ENCODE data around the gene SLC7A14.

The SLC7A14 gene

DNA sequence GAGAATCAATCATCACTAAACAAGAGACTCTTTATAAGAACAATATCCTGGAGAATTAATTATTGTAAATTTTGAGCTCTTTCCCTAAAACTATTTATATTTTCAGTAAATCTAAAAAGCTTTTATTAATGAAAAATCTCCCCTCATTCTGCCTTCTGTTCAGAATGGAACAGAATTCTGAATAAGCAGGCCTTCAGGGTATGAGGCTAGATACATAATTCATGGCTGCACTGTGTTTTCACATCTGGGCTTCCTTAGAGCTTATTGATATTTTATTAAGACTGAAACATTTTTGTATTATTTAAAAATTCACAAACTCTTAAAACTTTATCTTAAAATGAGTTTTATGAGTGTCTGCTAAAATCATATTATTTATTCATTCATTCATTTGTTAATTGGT, 142.4 kb downstream of the SLC7A14 start:
- no peak overlapping the region for H2AFZ ChIP-seq (ENCODE audit: low read length)
- no peak for TF ChIP-seq EZH2phosphoT487 (IDR thresholded peaks at IDR 0.05; ENCODE audit: borderline replicate concordance)
- TF ChIP-seq, protein P1, sequence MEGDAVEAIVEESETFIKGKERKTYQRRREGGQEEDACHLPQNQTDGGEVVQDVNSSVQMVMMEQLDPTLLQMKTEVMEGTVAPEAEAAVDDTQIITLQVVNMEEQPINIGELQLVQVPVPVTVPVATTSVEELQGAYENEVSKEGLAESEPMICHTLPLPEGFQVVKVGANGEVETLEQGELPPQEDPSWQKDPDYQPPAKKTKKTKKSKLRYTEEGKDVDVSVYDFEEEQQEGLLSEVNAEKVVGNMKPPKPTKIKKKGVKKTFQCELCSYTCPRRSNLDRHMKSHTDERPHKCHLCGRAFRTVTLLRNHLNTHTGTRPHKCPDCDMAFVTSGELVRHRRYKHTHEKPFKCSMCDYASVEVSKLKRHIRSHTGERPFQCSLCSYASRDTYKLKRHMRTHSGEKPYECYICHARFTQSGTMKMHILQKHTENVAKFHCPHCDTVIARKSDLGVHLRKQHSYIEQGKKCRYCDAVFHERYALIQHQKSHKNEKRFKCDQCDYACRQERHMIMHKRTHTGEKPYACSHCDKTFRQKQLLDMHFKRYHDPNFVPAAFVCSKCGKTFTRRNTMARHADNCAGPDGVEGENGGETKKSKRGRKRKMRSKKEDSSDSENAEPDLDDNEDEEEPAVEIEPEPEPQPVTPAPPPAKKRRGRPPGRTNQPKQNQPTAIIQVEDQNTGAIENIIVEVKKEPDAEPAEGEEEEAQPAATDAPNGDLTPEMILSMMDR (conservative IDR thresholded peaks at IDR 0.05; ENCODE audit: low read length): no peak

DNA sequence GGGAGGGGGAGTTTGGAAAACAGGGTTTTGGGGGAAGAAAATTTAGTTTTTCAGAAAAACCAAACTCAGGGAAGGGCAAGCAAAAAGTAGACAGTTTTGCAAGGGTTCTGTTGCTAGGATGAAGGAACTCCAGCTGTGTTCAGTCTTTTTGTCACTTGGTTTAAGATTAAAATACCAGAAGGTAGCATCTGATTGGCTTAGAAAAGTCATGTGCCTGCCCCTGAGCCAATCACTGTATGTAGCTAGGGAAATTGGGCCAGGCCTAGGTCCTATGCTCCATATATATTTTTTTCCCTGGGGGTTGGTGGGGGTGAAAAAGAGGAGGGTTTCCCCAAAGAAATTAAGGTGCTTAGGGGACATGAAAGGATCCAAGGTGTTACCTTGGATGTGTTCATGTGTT, 142.9 kb downstream of the SLC7A14 start:
- Histone ChIP-seq H3F3A (ENCODE audit: low read depth) (no peaks in the 10 kb centered on the region), H3K79me2 (ENCODE audit: insufficient read depth, low read length) (no peaks in the 10 kb centered on the region), H3K9me2 (replicated peaks; ENCODE audit: low read depth, low read length) (no peaks in the 10 kb centered on the region), H3K4me3 (ENCODE audit: low read length, poor library complexity, severe bottlenecking) (no peak overlapping the region), H3K27me3 (ENCODE audit: insufficient read depth, low read length, poor library complexity, severe bottlenecking) (no peaks in the 10 kb centered on the region), H3K4me2 (ENCODE audit: low read depth, low read length, poor library complexity, severe bottlenecking) (no peak overlapping the region), H3K36me3 (ENCODE audit: insufficient read depth, low read length) (no peaks in the 10 kb centered on the region), H3K9ac (ENCODE audit: low read depth, low read length, poor library complexity, severe bottlenecking) (no peak overlapping the region), H2AFZ (ENCODE audit: low read length) (no peak overlapping the region), H4K20me1 (ENCODE audit: insufficient read depth, low read length, poor library complexity, severe bottlenecking) (no peaks in the 10 kb centered on the region), H3K4me1 (ENCODE audit: insufficient read depth, low read length, poor library complexity, severe bottlenecking) (no peaks in the 10 kb centered on the region), H3K9me3 (ENCODE audit: insufficient read depth, low read depth, low read length) (no peaks in the 10 kb centered on the region)
- no peak for TF ChIP-seq EZH2phosphoT487 (IDR thresholded peaks at IDR 0.05; ENCODE audit: borderline replicate concordance)
- TF ChIP-seq, protein P1 (conservative IDR thresholded peaks at IDR 0.05; ENCODE audit: low read length): no peak

More for the DNA sequence above, 142.4 kb downstream of the SLC7A14 start:
- Histone ChIP-seq H3K4me3 (ENCODE audit: low read length, poor library complexity, severe bottlenecking) (no peak overlapping the region), H3K4me2 (ENCODE audit: low read depth, low read length, poor library complexity, severe bottlenecking) (no peak overlapping the region), H3K9me2 (replicated peaks; ENCODE audit: low read depth, low read length) (no peaks in the 10 kb centered on the region), H3K9ac (ENCODE audit: low read depth, low read length, poor library complexity, severe bottlenecking) (no peak overlapping the region), H4K20me1 (ENCODE audit: insufficient read depth, low read length, poor library complexity, severe bottlenecking) (no peaks in the 10 kb centered on the region), H3K79me2 (ENCODE audit: insufficient read depth, low read length) (no peaks in the 10 kb centered on the region), H3K4me1 (ENCODE audit: insufficient read depth, low read length, poor library complexity, severe bottlenecking) (no peaks in the 10 kb centered on the region), H3K36me3 (ENCODE audit: insufficient read depth, low read length) (no peaks in the 10 kb centered on the region), H3K9me3 (ENCODE audit: insufficient read depth, low read depth, low read length) (no peaks in the 10 kb centered on the region), H3K27me3 (ENCODE audit: insufficient read depth, low read length, poor library complexity, severe bottlenecking) (no peaks in the 10 kb centered on the region), H3F3A (ENCODE audit: low read depth) (no peaks in the 10 kb centered on the region)

DNA sequence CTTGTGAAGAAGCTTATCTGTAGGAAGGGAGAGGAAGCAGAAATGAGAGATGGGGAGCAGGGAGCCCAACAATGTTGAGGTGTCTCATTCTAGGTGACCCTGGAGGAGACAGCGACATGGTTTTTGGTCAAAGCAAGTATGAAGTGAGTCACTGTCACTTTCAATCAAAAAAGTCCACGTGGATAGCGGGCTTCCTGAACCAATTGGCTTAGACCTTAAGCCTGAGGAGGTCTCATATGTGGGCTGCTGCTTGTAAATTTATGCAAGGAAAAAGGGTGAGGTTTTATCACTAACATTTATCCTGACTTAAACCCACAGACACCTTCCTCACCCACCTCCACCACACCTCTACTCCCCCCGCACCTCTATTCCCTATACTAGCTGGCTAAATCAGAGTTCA, 144.5 kb downstream of the SLC7A14 start:
- no peaks in the 10 kb centered on the region for H4K20me1 ChIP-seq (ENCODE audit: insufficient read depth, low read length, poor library complexity, severe bottlenecking)

More for the DNA sequence above, 144.5 kb downstream of the SLC7A14 start:
- Histone ChIP-seq H3K4me1 (ENCODE audit: insufficient read depth, low read length, poor library complexity, severe bottlenecking) (no peaks in the 10 kb centered on the region), H3K36me3 (ENCODE audit: insufficient read depth, low read length) (no peaks in the 10 kb centered on the region), H3K27me3 (ENCODE audit: insufficient read depth, low read length, poor library complexity, severe bottlenecking) (no peaks in the 10 kb centered on the region), H3K4me2 (ENCODE audit: low read depth, low read length, poor library complexity, severe bottlenecking) (no peak overlapping the region), H3K9me3 (ENCODE audit: insufficient read depth, low read depth, low read length) (no peaks in the 10 kb centered on the region), H3K4me3 (ENCODE audit: low read length, poor library complexity, severe bottlenecking) (no peak overlapping the region), H3K9me2 (replicated peaks; ENCODE audit: low read depth, low read length) (no peaks in the 10 kb centered on the region), H3K79me2 (ENCODE audit: insufficient read depth, low read length) (no peaks in the 10 kb centered on the region), H3F3A (ENCODE audit: low read depth) (no peaks in the 10 kb centered on the region), H2AFZ (ENCODE audit: low read length) (no peak overlapping the region), H3K9ac (ENCODE audit: low read depth, low read length, poor library complexity, severe bottlenecking) (no peak overlapping the region)
- no peak for TF ChIP-seq EZH2phosphoT487 (IDR thresholded peaks at IDR 0.05; ENCODE audit: borderline replicate concordance)
- TF ChIP-seq, protein P1 (conservative IDR thresholded peaks at IDR 0.05; ENCODE audit: low read length): no peak
